HCT116 (cell line): ENCODE data around the gene ELANE. TPM values are rescaled to one million over a fixed set of nuclear protein-coding genes. Genes with fewer than 3 reads are reported as not detected.
"Not testable (repeated sequence)": the region's sequence is repeated elsewhere in the genome, so short reads cannot be mapped to it uniquely, and the experiment has no call there.

Experiments
- ATAC-seq: fragments of 200-7000 bp; cut with Tn5 transposase; 2 replicates; pipeline ENCODE4 v1.9.1; 2020; ENCODE audit warnings: mild to moderate bottlenecking, moderate library complexity
- BruUV-seq: library from RNA; stranded (reverse); fragments of 400-500 nt; replicated peaks from 2 replicates; lab custom pipeline; 2021; lab: Mats Ljungman, UMichigan
- CTCF ChIA-PET: fragments of 300-600 bp; sonication (Branson Sonifier 250); formaldehyde crosslinking; loops from one replicate; lab custom pipeline; 2021; ENCODE audit warnings: antibody characterized with exemption; lab: Charles Lee
- POLR2A ChIA-PET: fragments of 300-600, 350-600 bp; sonication (Branson Sonifier 250); formaldehyde crosslinking; loops from one replicate; lab custom pipeline; 2021; ENCODE audit warnings: antibody characterized with exemption; lab: Charles Lee
- RAD21 ChIA-PET, 2 experiments: fragments of 300-600 bp; sonication (Branson Sonifier 250); formaldehyde crosslinking; loops; one replicate each; lab custom pipeline; 2023; ENCODE audit warnings: low total read pairs in 2 of 2; ENCODE audit not compliant: uncharacterized antibody in 2 of 2, unreplicated experiment in 2 of 2, low non-redundant PET in 1 of 2; lab: Charles Lee
- DNase-seq: peaks from one replicate; pipeline ENCODE4 v3.0.0-alpha.2; 2010; ENCODE audit warnings: low read depth, low spot score
- H2AFZ ChIP-seq: fragments of 200-600 bp; shearing (Covaris generic), sonication (generic); 2 replicates; pipeline ENCODE4 v1.6.1; 2017; ENCODE audit warnings: low read depth, mixed run types, mixed read lengths, antibody characterized with exemption, low read length; ENCODE audit not compliant: poor library complexity, severe bottlenecking
- H3K27ac ChIP-seq: 2 replicates; pipeline ENCODE4 v1.5.1; 2012; ENCODE audit warnings: low read depth, low read length
- H3K27me3 ChIP-seq: fragments of 200-600 bp; sonication (generic); 2 replicates; pipeline ENCODE4 v1.6.1; 2016; ENCODE audit warnings: mixed run types, low read length, mixed read lengths; ENCODE audit not compliant: insufficient read depth
- H3K36me3 ChIP-seq, 2 experiments: fragments of 200-500 bp in 1 of 2; fragments of 200-600 bp in 1 of 2; sonication (Bioruptor generic) in 1 of 2; sonication (generic) in 1 of 2; 2 replicates each; pipeline versions ENCODE4 v1.5.1 to v1.6.1; 2014 to 2016; ENCODE audit warnings: low read length in 2 of 2, inconsistent platforms in 1 of 2, mixed read lengths in 1 of 2, mixed run types in 1 of 2; ENCODE audit not compliant: insufficient read depth in 2 of 2, control insufficient read depth in 1 of 2
- H3K4me1 ChIP-seq, 2 experiments: fragments of 200-600 bp in 1 of 2; sonication (generic) in 1 of 2; 2 replicates each; pipeline versions ENCODE4 v1.5.1 to v1.6.1; 2012 to 2017; ENCODE audit warnings: low read length in 2 of 2, inconsistent platforms in 1 of 2, mild to moderate bottlenecking in 1 of 2, mixed read lengths in 1 of 2, mixed run types in 1 of 2, moderate library complexity in 1 of 2; ENCODE audit not compliant: insufficient read depth in 2 of 2, control insufficient read depth in 1 of 2
- H3K4me2 ChIP-seq: fragments of 200-600 bp; sonication (generic); 2 replicates; pipeline ENCODE4 v1.6.1; 2017; ENCODE audit warnings: mixed run types, low read length, mixed read lengths
- H3K4me3 ChIP-seq, 2 experiments: fragments of 200-600 bp in 1 of 2; sonication (generic) in 1 of 2; replicated peaks in 1 of 2; 2 replicates each; pipeline ENCODE4 v1.5.1; 2011 to 2016; ENCODE audit warnings: low read length in 2 of 2, control low read depth in 1 of 2, low read depth in 1 of 2, mild to moderate bottlenecking in 1 of 2, mixed read lengths in 1 of 2, mixed run types in 1 of 2
- H3K79me2 ChIP-seq: fragments of 200-600 bp; sonication (generic); 2 replicates; pipeline ENCODE4 v1.6.1; 2017; ENCODE audit warnings: mild to moderate bottlenecking, mixed run types, low read length, moderate library complexity, mixed read lengths; ENCODE audit not compliant: insufficient read depth
- H3K9ac ChIP-seq: fragments of 200-600 bp; sonication (generic); 2 replicates; pipeline ENCODE4 v1.6.1; 2016; ENCODE audit warnings: low read length, mixed read lengths
- H3K9me2 ChIP-seq: fragments of 200-600 bp; sonication (generic), shearing (Covaris generic); 2 replicates; pipeline ENCODE4 v1.6.1; 2017; ENCODE audit warnings: mixed run types, mild to moderate bottlenecking, moderate library complexity; ENCODE audit not compliant: insufficient read depth
- H3K9me3 ChIP-seq, 2 experiments: fragments of 200-500 bp in 1 of 2; fragments of 200-600 bp in 1 of 2; sonication (Bioruptor generic) in 1 of 2; sonication (generic) in 1 of 2; 2 replicates each; pipeline ENCODE4 v1.6.1; 2014 to 2017; ENCODE audit warnings: low read length in 2 of 2, mixed read lengths in 2 of 2, inconsistent platforms in 1 of 2, low read depth in 1 of 2, mild to moderate bottlenecking in 1 of 2, mixed run types in 1 of 2, moderate library complexity in 1 of 2; ENCODE audit not compliant: control insufficient read depth in 1 of 2, insufficient read depth in 1 of 2
- H4K20me1 ChIP-seq: fragments of 200-600 bp; sonication (generic), shearing (Covaris generic); 2 replicates; pipeline ENCODE4 v1.6.1; 2017; ENCODE audit warnings: mixed run types, mild to moderate bottlenecking, moderate library complexity; ENCODE audit not compliant: insufficient read depth
- JUND ChIP-seq: IDR thresholded peaks from 2 replicates; pipeline ENCODE4 v1.6.1; 2012
- POLR2AphosphoS5 ChIP-seq: IDR thresholded peaks from 2 replicates; pipeline ENCODE4 v1.6.1; 2011; ENCODE audit warnings: mild to moderate bottlenecking, low read depth, low read length, moderate library complexity
- RAD21 ChIP-seq: IDR thresholded peaks from 2 replicates; pipeline ENCODE4 v1.6.1; 2012; ENCODE audit warnings: low read depth, mild to moderate bottlenecking
- SP1 ChIP-seq: IDR thresholded peaks from 2 replicates; pipeline ENCODE4 v1.6.1; 2012; ENCODE audit warnings: low read depth
- SRF ChIP-seq: IDR thresholded peaks from 2 replicates; pipeline ENCODE4 v1.6.1; 2012; ENCODE audit warnings: low read depth
- YY1 ChIP-seq: IDR thresholded peaks from 2 replicates; pipeline ENCODE4 v1.6.1; 2011; ENCODE audit warnings: low read length, low read depth, moderate library complexity, mild to moderate bottlenecking; ENCODE audit not compliant: insufficient replicate concordance; ENCODE audit errors: extremely low read depth
- intact Hi-C: fragments of 100-400 bp; cut with micrococcal nuclease; formaldehyde crosslinking; loops from 2 replicates; pipeline ENCODE4 v1.10.0; 2022
- total RNA-seq: library from RNA; stranded (reverse); gene quantifications from one replicate; pipeline ENCODE4 v1.2.1, GENCODE V29; 2021; ENCODE audit not compliant: unreplicated experiment
- TF ChIP-seq, protein P1 (sequence below): IDR thresholded peaks from 2 replicates; pipeline ENCODE4 v1.6.1; 2012; ENCODE audit warnings: low read depth
- TF ChIP-seq, protein P2 (sequence below): IDR thresholded peaks from 2 replicates; pipeline ENCODE4 v1.6.1; 2012
- TF ChIP-seq, protein P3 (sequence below): IDR thresholded peaks from 2 replicates; pipeline ENCODE4 v1.6.1; 2011; ENCODE audit warnings: mild to moderate bottlenecking, low read length, moderate library complexity; ENCODE audit not compliant: insufficient replicate concordance; ENCODE audit errors: extremely low read depth

The ELANE gene
- total RNA-seq, 1 experiment from 2014 or later: not detected

DNA sequence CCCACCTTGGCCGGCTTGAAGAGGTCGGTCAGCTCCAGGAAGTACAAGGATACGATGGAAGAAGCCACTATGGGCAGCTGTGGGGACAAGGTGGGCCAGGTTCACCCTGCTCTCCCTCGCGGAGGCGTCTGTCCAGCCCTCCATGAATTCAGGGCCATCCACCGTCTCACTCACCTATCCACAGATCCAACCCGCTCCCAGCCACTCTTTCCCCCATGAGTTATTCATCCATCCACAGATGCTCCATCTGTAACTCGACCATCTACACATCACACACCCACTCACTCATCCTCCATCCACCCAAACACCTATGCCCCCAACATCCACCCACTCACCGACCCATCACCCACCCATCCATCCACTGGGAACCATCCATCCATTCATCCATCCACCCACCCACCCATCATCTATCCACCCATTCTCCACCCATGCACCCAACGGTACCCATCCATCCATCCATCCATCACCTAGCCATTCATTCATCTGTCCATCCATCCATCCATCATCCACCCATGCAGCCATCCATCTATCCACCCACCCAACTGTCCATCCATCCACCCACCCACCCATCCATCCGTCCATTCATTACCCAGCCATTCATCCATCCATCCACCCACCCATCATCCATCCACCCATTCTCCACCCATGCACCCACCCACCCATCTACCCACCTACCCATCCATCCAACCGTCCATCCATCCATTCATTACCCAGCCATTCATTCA is 36.2 kb upstream of the ELANE start (continued):
- TF ChIP-seq, protein P1, sequence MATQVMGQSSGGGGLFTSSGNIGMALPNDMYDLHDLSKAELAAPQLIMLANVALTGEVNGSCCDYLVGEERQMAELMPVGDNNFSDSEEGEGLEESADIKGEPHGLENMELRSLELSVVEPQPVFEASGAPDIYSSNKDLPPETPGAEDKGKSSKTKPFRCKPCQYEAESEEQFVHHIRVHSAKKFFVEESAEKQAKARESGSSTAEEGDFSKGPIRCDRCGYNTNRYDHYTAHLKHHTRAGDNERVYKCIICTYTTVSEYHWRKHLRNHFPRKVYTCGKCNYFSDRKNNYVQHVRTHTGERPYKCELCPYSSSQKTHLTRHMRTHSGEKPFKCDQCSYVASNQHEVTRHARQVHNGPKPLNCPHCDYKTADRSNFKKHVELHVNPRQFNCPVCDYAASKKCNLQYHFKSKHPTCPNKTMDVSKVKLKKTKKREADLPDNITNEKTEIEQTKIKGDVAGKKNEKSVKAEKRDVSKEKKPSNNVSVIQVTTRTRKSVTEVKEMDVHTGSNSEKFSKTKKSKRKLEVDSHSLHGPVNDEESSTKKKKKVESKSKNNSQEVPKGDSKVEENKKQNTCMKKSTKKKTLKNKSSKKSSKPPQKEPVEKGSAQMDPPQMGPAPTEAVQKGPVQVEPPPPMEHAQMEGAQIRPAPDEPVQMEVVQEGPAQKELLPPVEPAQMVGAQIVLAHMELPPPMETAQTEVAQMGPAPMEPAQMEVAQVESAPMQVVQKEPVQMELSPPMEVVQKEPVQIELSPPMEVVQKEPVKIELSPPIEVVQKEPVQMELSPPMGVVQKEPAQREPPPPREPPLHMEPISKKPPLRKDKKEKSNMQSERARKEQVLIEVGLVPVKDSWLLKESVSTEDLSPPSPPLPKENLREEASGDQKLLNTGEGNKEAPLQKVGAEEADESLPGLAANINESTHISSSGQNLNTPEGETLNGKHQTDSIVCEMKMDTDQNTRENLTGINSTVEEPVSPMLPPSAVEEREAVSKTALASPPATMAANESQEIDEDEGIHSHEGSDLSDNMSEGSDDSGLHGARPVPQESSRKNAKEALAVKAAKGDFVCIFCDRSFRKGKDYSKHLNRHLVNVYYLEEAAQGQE: no peak
- TF ChIP-seq YY1: no peak
- TF ChIP-seq SP1: no peak
- TF ChIP-seq POLR2AphosphoS5: no peak
- no peak for TF ChIP-seq JUND
- TF ChIP-seq, protein P2, sequence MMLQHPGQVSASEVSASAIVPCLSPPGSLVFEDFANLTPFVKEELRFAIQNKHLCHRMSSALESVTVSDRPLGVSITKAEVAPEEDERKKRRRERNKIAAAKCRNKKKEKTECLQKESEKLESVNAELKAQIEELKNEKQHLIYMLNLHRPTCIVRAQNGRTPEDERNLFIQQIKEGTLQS: no peak
- TF ChIP-seq, all 23 proteins: peak for 0

DNA sequence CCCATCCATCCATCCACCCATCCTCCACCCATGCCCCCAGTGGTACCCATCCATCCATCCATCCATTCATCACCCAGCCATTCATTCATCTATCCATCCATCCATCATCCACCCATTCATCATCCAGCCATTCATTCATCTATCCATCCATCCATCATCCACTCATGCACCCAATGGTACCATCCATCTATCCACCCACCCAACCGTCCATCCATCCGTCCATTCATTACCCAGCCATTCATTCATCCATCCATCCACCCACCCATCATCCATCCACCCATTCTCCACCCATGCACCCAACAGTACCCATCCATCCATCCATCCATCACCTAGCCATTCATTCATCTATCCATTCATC is 35.6 kb upstream of the ELANE start:
- Histone ChIP-seq H3K79me2 (peaks cover under 1% of the 10 kb centered on the region; the same call in 1 of the 2 replicates), H3K27me3 (no peaks in the 10 kb centered on the region), H3K9me2 (no peaks in the 10 kb centered on the region), H3K36me3 (peaks cover 0 to 3% of the 10 kb centered on the region in 2 experiments; a peak in 1 of 4 replicates)
- BruUV-seq: no TSS peak
- TF ChIP-seq RAD21 (no peak), SRF (no peak)
- TF ChIP-seq, protein P3, sequence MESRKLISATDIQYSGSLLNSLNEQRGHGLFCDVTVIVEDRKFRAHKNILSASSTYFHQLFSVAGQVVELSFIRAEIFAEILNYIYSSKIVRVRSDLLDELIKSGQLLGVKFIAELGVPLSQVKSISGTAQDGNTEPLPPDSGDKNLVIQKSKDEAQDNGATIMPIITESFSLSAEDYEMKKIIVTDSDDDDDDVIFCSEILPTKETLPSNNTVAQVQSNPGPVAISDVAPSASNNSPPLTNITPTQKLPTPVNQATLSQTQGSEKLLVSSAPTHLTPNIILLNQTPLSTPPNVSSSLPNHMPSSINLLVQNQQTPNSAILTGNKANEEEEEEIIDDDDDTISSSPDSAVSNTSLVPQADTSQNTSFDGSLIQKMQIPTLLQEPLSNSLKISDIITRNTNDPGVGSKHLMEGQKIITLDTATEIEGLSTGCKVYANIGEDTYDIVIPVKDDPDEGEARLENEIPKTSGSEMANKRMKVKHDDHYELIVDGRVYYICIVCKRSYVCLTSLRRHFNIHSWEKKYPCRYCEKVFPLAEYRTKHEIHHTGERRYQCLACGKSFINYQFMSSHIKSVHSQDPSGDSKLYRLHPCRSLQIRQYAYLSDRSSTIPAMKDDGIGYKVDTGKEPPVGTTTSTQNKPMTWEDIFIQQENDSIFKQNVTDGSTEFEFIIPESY: no peak
- TF ChIP-seq, all 23 proteins: peak for 0
- no peak overlapping the region for H3K4me2 ChIP-seq
- H3K9me3 ChIP-seq: no peaks in the 10 kb centered on the region
- no peak overlapping the region for H3K27ac ChIP-seq
- H4K20me1 ChIP-seq: no peaks in the 10 kb centered on the region; the same call in 1 of the 2 replicates
- no peak overlapping the region for H3K9ac ChIP-seq
- RAD21 ChIA-PET: no interaction called here
- no peaks in the 10 kb centered on the region for H3K4me1 ChIP-seq
- CTCF ChIA-PET: no interaction called here
- DNase-seq (no peak), ATAC-seq (no peak)
- intact Hi-C loops: no loop called here
- H3K4me3 ChIP-seq: no peak overlapping the region
- H2AFZ ChIP-seq: no peak overlapping the region
- POLR2A ChIA-PET: no interaction called here

DNA sequence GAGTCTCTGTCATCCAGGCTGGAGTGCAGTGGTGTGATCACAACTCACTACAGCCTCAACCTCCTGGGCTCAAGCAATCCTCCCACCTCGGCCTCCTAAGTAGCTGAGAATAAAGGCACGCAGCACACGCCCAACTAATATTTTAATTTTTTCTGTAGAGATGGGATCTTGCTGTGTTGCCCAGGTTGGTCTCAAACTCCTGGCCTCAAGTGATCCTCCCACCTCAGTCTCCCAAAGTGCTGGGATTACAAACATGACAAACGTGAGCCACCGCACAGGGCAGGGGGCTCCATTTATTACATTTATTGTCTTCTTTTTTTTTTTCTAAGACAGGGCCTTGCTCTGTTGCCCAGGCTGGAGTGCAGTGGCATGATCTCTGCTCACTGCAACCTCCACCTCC is 31.9 kb upstream of the ELANE start:
- DNase-seq, H3K27ac ChIP-seq, H3K9me2 ChIP-seq, RAD21 ChIA-PET, H3K4me1 ChIP-seq, H3K36me3 ChIP-seq, intact Hi-C loops, H3K4me2 ChIP-seq, H3K4me3 ChIP-seq, H3K79me2 ChIP-seq, H3K27me3 ChIP-seq, CTCF ChIA-PET, BruUV-seq, H4K20me1 ChIP-seq, ATAC-seq, H3K9me3 ChIP-seq, POLR2A ChIA-PET, H3K9ac ChIP-seq, H2AFZ ChIP-seq: not testable (repeated sequence)
